Dermis microvascular lymphatic vessel endothelial cell (primary cell): ENCODE measurements around the gene BST1. TPM values are rescaled to one million over a fixed set of nuclear protein-coding genes. Genes with fewer than 3 reads are reported as not detected.
A peak's percentile ranks its signal among the peaks of the same experiment; 100 is the strongest.
"Not testable (repeated sequence)": the region's sequence is repeated elsewhere in the genome, so short reads cannot be mapped to it uniquely, and the experiment has no call there.

Source experiments
- DNase-seq, 2 donors: peaks; one replicate each; pipeline versions ENCODE4 v3.0.0 to v3.0.0-alpha.2; 2010; ENCODE audit warnings: low read depth in 2 of 2
- total RNA-seq: library from RNA; depleted of rRNA; stranded (reverse); fragments of >200 nt; gene quantifications from 2 replicates; pipeline ENCODE4 v1.2.1, GENCODE V29; 2014

Gene BST1
- total RNA-seq, 1 donor from 2014 or later, result 35.6 TPM

GRCh38 chr4:15744016-15744545, 41.2 kb downstream of the BST1 start:
- no peak for DNase-seq

GRCh38 chr4:15746110-15746509, 43.2 kb downstream of the BST1 start:
- DNase-seq, result no peak

- no peak for DNase-seq
These were observed 46.1 kb downstream of the BST1 start for GRCh38 chr4:15749001-15749400.

- DNase-seq, result no peak
These were observed 48.3 kb downstream of the BST1 start for GRCh38 chr4:15751153-15751552.

- no peak for DNase-seq
These were observed 50.2 kb downstream of the BST1 start for GRCh38 chr4:15753081-15753480.

GRCh38 chr4:15753786-15754185, 50.9 kb downstream of the BST1 start:
- peak; percentile 97 to 98 for DNase-seq

- DNase-seq, result peak; percentile 92 to 94
These were observed 51.5 kb downstream of the BST1 start for GRCh38 chr4:15754323-15754722.

GRCh38 chr4:15755321-15756155, 52.7 kb downstream of the BST1 start:
- peak; percentile 46 to 79 for DNase-seq

GRCh38 chr4:15756361-15756861, 53.5 kb downstream of the BST1 start:
- DNase-seq, result peak in 1 of 2 donors; percentile 52

GRCh38 chr4:15757054-15757453, 54.2 kb downstream of the BST1 start:
- no peak for DNase-seq

- no peak for DNase-seq
These were observed 55.4 kb downstream of the BST1 start for GRCh38 chr4:15758294-15758693.

- DNase-seq, result not testable (repeated sequence)
These were observed 59.6 kb downstream of the BST1 start for GRCh38 chr4:15762460-15762859.

GRCh38 chr4:15765391-15765790, 62.5 kb downstream of the BST1 start:
- DNase-seq, result peak; percentile 45 to 72

GRCh38 chr4:15765910-15766697, 63.2 kb downstream of the BST1 start:
- peak in 1 of 2 donors; percentile 9 for DNase-seq

GRCh38 chr4:15766821-15767220, 64.0 kb downstream of the BST1 start:
- DNase-seq, result no peak

- DNase-seq, result no peak
These were observed 66.3 kb downstream of the BST1 start for GRCh38 chr4:15769202-15769601.

GRCh38 chr4:15771216-15772058, 68.6 kb downstream of the BST1 start:
- DNase-seq, result no peak

GRCh38 chr4:15774020-15774420, 71.2 kb downstream of the BST1 start:
- DNase-seq, result no peak

- no peak for DNase-seq
These were observed 74.2 kb downstream of the BST1 start for GRCh38 chr4:15776871-15777648.

GRCh38 chr4:15777697-15778288, 74.9 kb downstream of the BST1 start:
- DNase-seq, result no peak
